Measurements from ENCODE around the gene MCF2L2.

Gene MCF2L2

DNA sequence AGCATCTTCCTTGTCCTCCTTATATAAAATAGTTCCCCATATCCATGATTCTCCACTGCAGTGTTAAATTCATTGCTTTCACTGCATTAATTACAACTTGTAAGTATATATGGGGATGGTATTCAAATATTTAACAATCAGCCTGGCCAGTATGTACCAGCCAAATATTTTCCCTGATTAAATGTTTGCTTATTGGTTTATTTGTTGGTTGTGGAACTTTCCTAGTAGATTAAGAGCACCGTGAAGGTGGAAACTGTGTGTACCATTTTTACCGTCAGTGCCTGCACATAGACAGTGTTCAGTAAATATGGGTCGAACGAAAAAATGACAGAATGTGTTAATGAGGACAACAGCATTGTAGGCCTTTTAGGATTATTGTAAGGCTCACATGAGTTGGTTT, 272.9 kb downstream of the MCF2L2 start:
- TF ChIP-seq, protein P1, sequence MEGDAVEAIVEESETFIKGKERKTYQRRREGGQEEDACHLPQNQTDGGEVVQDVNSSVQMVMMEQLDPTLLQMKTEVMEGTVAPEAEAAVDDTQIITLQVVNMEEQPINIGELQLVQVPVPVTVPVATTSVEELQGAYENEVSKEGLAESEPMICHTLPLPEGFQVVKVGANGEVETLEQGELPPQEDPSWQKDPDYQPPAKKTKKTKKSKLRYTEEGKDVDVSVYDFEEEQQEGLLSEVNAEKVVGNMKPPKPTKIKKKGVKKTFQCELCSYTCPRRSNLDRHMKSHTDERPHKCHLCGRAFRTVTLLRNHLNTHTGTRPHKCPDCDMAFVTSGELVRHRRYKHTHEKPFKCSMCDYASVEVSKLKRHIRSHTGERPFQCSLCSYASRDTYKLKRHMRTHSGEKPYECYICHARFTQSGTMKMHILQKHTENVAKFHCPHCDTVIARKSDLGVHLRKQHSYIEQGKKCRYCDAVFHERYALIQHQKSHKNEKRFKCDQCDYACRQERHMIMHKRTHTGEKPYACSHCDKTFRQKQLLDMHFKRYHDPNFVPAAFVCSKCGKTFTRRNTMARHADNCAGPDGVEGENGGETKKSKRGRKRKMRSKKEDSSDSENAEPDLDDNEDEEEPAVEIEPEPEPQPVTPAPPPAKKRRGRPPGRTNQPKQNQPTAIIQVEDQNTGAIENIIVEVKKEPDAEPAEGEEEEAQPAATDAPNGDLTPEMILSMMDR (IDR thresholded peaks at IDR 0.05; ENCODE audit: low read depth, low read length) = no peak
- Histone ChIP-seq H3K27me3 (no peaks in the 10 kb centered on the region), H3K9me3 (no peaks in the 10 kb centered on the region), H3K36me3 (no peaks in the 10 kb centered on the region), H3K4me1 (no peaks in the 10 kb centered on the region), H3K4me3 (ENCODE audit: low read depth, low read length) (no peak overlapping the region)
- no peak for DNase-seq

- H3K9me3 ChIP-seq = no peaks in the 10 kb centered on the region
- no peaks in the 10 kb centered on the region for H3K27me3 ChIP-seq
- no peak overlapping the region for H3K4me3 ChIP-seq (ENCODE audit: low read depth, low read length)
- no peaks in the 10 kb centered on the region for H3K36me3 ChIP-seq
- no peak for DNase-seq
- no peaks in the 10 kb centered on the region for H3K4me1 ChIP-seq
- TF ChIP-seq, protein P1 (IDR thresholded peaks at IDR 0.05; ENCODE audit: low read depth, low read length) = no peak
Observed at GRCh38 chr3:183153210-183153950, 275.0 kb downstream of the MCF2L2 start.

- Histone ChIP-seq H3K4me1 (no peaks in the 10 kb centered on the region), H3K4me3 (ENCODE audit: low read depth, low read length) (no peak overlapping the region), H3K9me3 (no peaks in the 10 kb centered on the region), H3K27me3 (no peaks in the 10 kb centered on the region), H3K36me3 (no peaks in the 10 kb centered on the region)
- DNase-seq = no peak
- TF ChIP-seq, protein P1 (IDR thresholded peaks at IDR 0.05; ENCODE audit: low read depth, low read length) = no peak
Observed at GRCh38 chr3:183151821-183152351, 276.5 kb downstream of the MCF2L2 start.

- TF ChIP-seq, protein P1 (IDR thresholded peaks at IDR 0.05; ENCODE audit: low read depth, low read length) = no peak
- Histone ChIP-seq H3K9me3 (no peaks in the 10 kb centered on the region), H3K4me3 (ENCODE audit: low read depth, low read length) (no peak overlapping the region), H3K36me3 (no peaks in the 10 kb centered on the region), H3K4me1 (no peaks in the 10 kb centered on the region), H3K27me3 (no peaks in the 10 kb centered on the region)
- no peak for DNase-seq
Observed at GRCh38 chr3:183151086-183151485, 277.3 kb downstream of the MCF2L2 start.

GRCh38 chr3:183149915-183150750, 278.3 kb downstream of the MCF2L2 start:
- TF ChIP-seq, protein P1 (IDR thresholded peaks at IDR 0.05; ENCODE audit: low read depth, low read length) = no peak
- H3K9me3 ChIP-seq = no peaks in the 10 kb centered on the region

More at GRCh38 chr3:183149915-183150750, 278.3 kb downstream of the MCF2L2 start:
- no peaks in the 10 kb centered on the region for H3K4me1 ChIP-seq
- no peak for DNase-seq
- H3K4me3 ChIP-seq (ENCODE audit: low read depth, low read length) = no peak overlapping the region
- H3K27me3 ChIP-seq = no peaks in the 10 kb centered on the region
- no peaks in the 10 kb centered on the region for H3K36me3 ChIP-seq

All from BE2C (cell line).